Astrocyte (in vitro differentiated cells and primary cell): ENCODE results near the gene CCNA1. TPM values are rescaled to one million over a fixed set of nuclear protein-coding genes. Genes with fewer than 3 reads are reported as not detected.

ENCODE experiments used
- DNase-seq: peaks from one replicate; pipeline ENCODE4 v3.0.0-alpha.2; 2010; ENCODE audit warnings: low read depth
- FAIRE-seq: peaks from 2 replicates; lab custom pipeline; 2011; peaks lifted over from hg19 to GRCh38; lab: Jason Lieb, UNC
- H2AFZ ChIP-seq: 2 replicates; pipeline ENCODE4 v1.6.0; 2012; ENCODE audit warnings: low read depth, low read length, inconsistent platforms
- H3K27ac ChIP-seq: 2 replicates; pipeline ENCODE4 v1.5.1; 2011; ENCODE audit warnings: low read depth, low read length, inconsistent platforms
- H3K27me3 ChIP-seq: 2 replicates; pipeline ENCODE4 v1.6.0; 2011; ENCODE audit warnings: low read length, inconsistent platforms; ENCODE audit not compliant: insufficient read depth
- H3K36me3 ChIP-seq: 2 replicates; pipeline ENCODE4 v1.5.1; 2011; ENCODE audit warnings: low read length, inconsistent platforms; ENCODE audit not compliant: insufficient read depth
- H3K4me1 ChIP-seq: 2 replicates; pipeline ENCODE4 v1.5.1; 2011; ENCODE audit warnings: low read length, inconsistent platforms; ENCODE audit not compliant: insufficient read depth
- H3K4me2 ChIP-seq: 2 replicates; pipeline ENCODE4 v1.6.0; 2012; ENCODE audit warnings: low read length, inconsistent platforms
- H3K4me3 ChIP-seq: 2 replicates; pipeline ENCODE4 v1.5.1; 2011; ENCODE audit warnings: low read depth, mild to moderate bottlenecking, low read length, inconsistent platforms; ENCODE audit not compliant: insufficient read depth
- H3K79me2 ChIP-seq: 2 replicates; pipeline ENCODE4 v1.6.0; 2012; ENCODE audit warnings: mild to moderate bottlenecking, low read length, inconsistent platforms; ENCODE audit not compliant: insufficient read depth
- H3K9ac ChIP-seq: 2 replicates; pipeline ENCODE4 v1.6.0; 2012; ENCODE audit warnings: mild to moderate bottlenecking, low read length, inconsistent platforms
- H3K9me3 ChIP-seq: 2 replicates; pipeline ENCODE4 v1.5.1; 2012; ENCODE audit warnings: low read depth, mild to moderate bottlenecking, low read length, inconsistent platforms; ENCODE audit not compliant: insufficient read depth
- H4K20me1 ChIP-seq: 2 replicates; pipeline ENCODE4 v1.6.0; 2012; ENCODE audit warnings: low read length, inconsistent platforms; ENCODE audit not compliant: insufficient read depth
- H3K27ac Mint-ChIP-seq: one replicate; pipeline ENCODE4 v1.8.0; 2021; ENCODE audit warnings: mild to moderate bottlenecking, mixed read lengths; ENCODE audit not compliant: unreplicated experiment
- H3K27me3 Mint-ChIP-seq: one replicate; pipeline ENCODE4 v1.8.0; 2021; ENCODE audit warnings: low read depth, mixed read lengths; ENCODE audit not compliant: unreplicated experiment
- H3K36me3 Mint-ChIP-seq: one replicate; pipeline ENCODE4 v1.8.0; 2021; ENCODE audit warnings: low read depth, mixed read lengths; ENCODE audit not compliant: unreplicated experiment
- H3K4me1 Mint-ChIP-seq: one replicate; pipeline ENCODE4 v1.8.0; 2021; ENCODE audit warnings: low read depth, mixed read lengths; ENCODE audit not compliant: unreplicated experiment
- H3K4me3 Mint-ChIP-seq: one replicate; pipeline ENCODE4 v1.8.0; 2021; ENCODE audit warnings: mild to moderate bottlenecking, moderate library complexity, mixed read lengths; ENCODE audit not compliant: unreplicated experiment
- H3K9me3 Mint-ChIP-seq: one replicate; pipeline ENCODE4 v1.8.0; 2021; ENCODE audit warnings: mild to moderate bottlenecking, mixed read lengths; ENCODE audit not compliant: unreplicated experiment
- CTCF ChIP-seq: IDR thresholded peaks from 2 replicates; pipeline ENCODE4 v1.5.1; 2011; ENCODE audit warnings: low read depth, mild to moderate bottlenecking, inconsistent platforms, low read length, moderate library complexity; ENCODE audit not compliant: insufficient read depth
- EZH2 ChIP-seq: IDR thresholded peaks from 2 replicates; pipeline ENCODE4 v1.6.1; 2012; ENCODE audit warnings: mild to moderate bottlenecking, low read length, inconsistent platforms; ENCODE audit not compliant: insufficient read depth
- total RNA-seq: library from RNA; stranded (reverse); gene quantifications from 2 replicates; pipeline ENCODE4 v1.2.1, GENCODE V29; 2021

Gene CCNA1
- total RNA-seq, 1 donor from 2014 or later, result 0.91 TPM

- H3K4me1 Mint-ChIP-seq, result no peaks in the 10 kb centered on the region
- peaks cover 2% of the 10 kb centered on the region for H3K4me1 ChIP-seq
- H3K36me3 Mint-ChIP-seq, result no peaks in the 10 kb centered on the region
- H3K9ac ChIP-seq, result no peak overlapping the region
- H3K4me3 ChIP-seq, result no peak overlapping the region
- no peak overlapping the region for H3K27ac ChIP-seq
- H3K36me3 ChIP-seq, result no peaks in the 10 kb centered on the region
- H3K4me2 ChIP-seq, result no peak overlapping the region
- H3K27ac Mint-ChIP-seq, result no peak overlapping the region
- FAIRE-seq (no peak), DNase-seq (no peak)
- H3K9me3 Mint-ChIP-seq, result no peaks in the 10 kb centered on the region
- peaks cover 11% of the 10 kb centered on the region for H3K27me3 ChIP-seq
- H3K9me3 ChIP-seq, result no peaks in the 10 kb centered on the region
- H3K79me2 ChIP-seq, result no peaks in the 10 kb centered on the region
- no peak overlapping the region for H3K4me3 Mint-ChIP-seq
- peaks cover 37% of the 10 kb centered on the region for H3K27me3 Mint-ChIP-seq
- no peaks in the 10 kb centered on the region for H4K20me1 ChIP-seq
- H2AFZ ChIP-seq, result no peak overlapping the region
- no peak for TF ChIP-seq CTCF
- no peak for TF ChIP-seq EZH2
Measured at GRCh38 chr13:36436811-36437210, 4.5 kb downstream of the CCNA1 start.

GRCh38 chr13:36438594-36439483 lies 6.5 kb downstream of the CCNA1 start:
- Histone ChIP-seq H3K79me2 (no peaks in the 10 kb centered on the region), H3K27me3 (peaks cover 6% of the 10 kb centered on the region), H3K4me1 (no peaks in the 10 kb centered on the region), H3K4me2 (no peak overlapping the region), H3K27ac (no peak overlapping the region), H3K4me3 (no peak overlapping the region), H3K36me3 (no peaks in the 10 kb centered on the region), H2AFZ (no peak overlapping the region), H3K9me3 (no peaks in the 10 kb centered on the region), H4K20me1 (no peaks in the 10 kb centered on the region), H3K9ac (no peak overlapping the region)
- no peaks in the 10 kb centered on the region for H3K9me3 Mint-ChIP-seq
- TF ChIP-seq CTCF, result no peak
- TF ChIP-seq EZH2, result no peak
- H3K4me3 Mint-ChIP-seq, result no peak overlapping the region
- FAIRE-seq (no peak), DNase-seq (no peak)
- no peak overlapping the region for H3K27ac Mint-ChIP-seq
- no peaks in the 10 kb centered on the region for H3K4me1 Mint-ChIP-seq
- peaks cover 24% of the 10 kb centered on the region for H3K27me3 Mint-ChIP-seq
- no peaks in the 10 kb centered on the region for H3K36me3 Mint-ChIP-seq

- H3K4me2 ChIP-seq, result no peak overlapping the region
- H4K20me1 ChIP-seq, result no peaks in the 10 kb centered on the region
- no peaks in the 10 kb centered on the region for H3K9me3 ChIP-seq
- no peaks in the 10 kb centered on the region for H3K27me3 ChIP-seq
- no peak for FAIRE-seq
- no peak overlapping the region for H2AFZ ChIP-seq
- peaks cover 9% of the 10 kb centered on the region for H3K27me3 Mint-ChIP-seq
- no peak overlapping the region for H3K27ac Mint-ChIP-seq
- no peaks in the 10 kb centered on the region for H3K4me1 Mint-ChIP-seq
- TF ChIP-seq CTCF, result no peak
- TF ChIP-seq EZH2, result no peak
- no peak overlapping the region for H3K4me3 Mint-ChIP-seq
- no peak overlapping the region for H3K4me3 ChIP-seq
- no peaks in the 10 kb centered on the region for H3K4me1 ChIP-seq
- H3K36me3 Mint-ChIP-seq, result no peaks in the 10 kb centered on the region
- no peaks in the 10 kb centered on the region for H3K79me2 ChIP-seq
- H3K27ac ChIP-seq, result no peak overlapping the region
- DNase-seq, result no peak
- no peak overlapping the region for H3K9ac ChIP-seq
- H3K36me3 ChIP-seq, result no peaks in the 10 kb centered on the region
- H3K9me3 Mint-ChIP-seq, result no peaks in the 10 kb centered on the region
Measured at GRCh38 chr13:36445278-36445677, 13.0 kb downstream of the CCNA1 start.
